Activated T-helper 17 cell treated with anti-CD3 and anti-CD28 coated beads, Interleukin-2, amount 50 U/mL, for 72 hours (primary cell): ENCODE results near the gene SPSB1. TPM values are rescaled to one million over a fixed set of nuclear protein-coding genes. Genes with fewer than 3 reads are reported as not detected.

ENCODE experiments used
- ATAC-seq: fragments of 150-1000 bp; cut with Tn5 transposase; replicated peaks from 2 replicates; pipeline ENCODE4 v1.10.0; 2021; ENCODE audit warnings: mild to moderate bottlenecking, moderate library complexity
- H3K27ac Mint-ChIP-seq: one replicate; pipeline ENCODE4 v1.8.0; 2022; ENCODE audit warnings: mixed read lengths
- H3K27me3 Mint-ChIP-seq: one replicate; pipeline ENCODE4 v1.8.0; 2022; ENCODE audit warnings: mixed read lengths
- H3K36me3 Mint-ChIP-seq: one replicate; pipeline ENCODE4 v1.8.0; 2022; ENCODE audit warnings: low read depth, mild to moderate bottlenecking, mixed read lengths
- H3K4me1 Mint-ChIP-seq: one replicate; pipeline ENCODE4 v1.8.0; 2022; ENCODE audit warnings: mixed read lengths
- H3K4me3 Mint-ChIP-seq: one replicate; pipeline ENCODE4 v1.8.0; 2022; ENCODE audit warnings: mild to moderate bottlenecking, mixed read lengths
- H3K9me3 Mint-ChIP-seq: one replicate; pipeline ENCODE4 v1.8.0; 2022; ENCODE audit warnings: mixed read lengths
- total RNA-seq, 2 donors: library from RNA; stranded (reverse); gene quantifications; one replicate each; pipeline ENCODE4 v1.2.3, GENCODE V29; 2022

The SPSB1 gene
- 10 to 100 TPM in 1 of 2 donors, 1 to 10 TPM in 1; 8.1 to 14.4 TPM for total RNA-seq

- no peaks in the 10 kb centered on the region for H3K27me3 Mint-ChIP-seq
- peak within 1 kb of the TSS; percentile 39 for H3K4me3 Mint-ChIP-seq
- no peak within 1 kb of the TSS for H3K27ac Mint-ChIP-seq
- H3K9me3 Mint-ChIP-seq, result peaks cover 5% of the 10 kb centered on the region
- peaks cover 4% of the 10 kb centered on the region for H3K4me1 Mint-ChIP-seq
- H3K36me3 Mint-ChIP-seq, result no peaks in the 10 kb centered on the region
- peak; percentile 45 for ATAC-seq
These were observed at the start of gene SPSB1 for GRCh38 chr1:9292361-9293240. TSS of gene SPSB1 (plus strand) at chr1:9292894. CDS start at chr1:9355892, 62,998 bp downstream.

GRCh38 chr1:9243066-9243739 lies 49.5 kb upstream of the SPSB1 start:
- H3K36me3 Mint-ChIP-seq, result no peaks in the 10 kb centered on the region
- no peaks in the 10 kb centered on the region for H3K9me3 Mint-ChIP-seq
- peaks cover 29% of the 10 kb centered on the region for H3K4me1 Mint-ChIP-seq
- H3K27me3 Mint-ChIP-seq, result no peaks in the 10 kb centered on the region
- no peak for ATAC-seq
- H3K4me3 Mint-ChIP-seq, result no peak overlapping the region
- no peak overlapping the region for H3K27ac Mint-ChIP-seq

- ATAC-seq, result no peak
- Mint-ChIP-seq H3K4me1 (peaks cover 25% of the 10 kb centered on the region), H3K27ac (peak overlapping the region; percentile 45), H3K4me3 (no peak overlapping the region), H3K9me3 (no peaks in the 10 kb centered on the region), H3K27me3 (no peaks in the 10 kb centered on the region), H3K36me3 (no peaks in the 10 kb centered on the region)
These were observed 48.0 kb upstream of the SPSB1 start for GRCh38 chr1:9244501-9245229.

- peak overlapping the region; percentile 45 for H3K27ac Mint-ChIP-seq
- no peak overlapping the region for H3K4me3 Mint-ChIP-seq
- H3K9me3 Mint-ChIP-seq, result no peaks in the 10 kb centered on the region
- ATAC-seq, result no peak
- H3K27me3 Mint-ChIP-seq, result no peaks in the 10 kb centered on the region
- peaks cover 20% of the 10 kb centered on the region for H3K4me1 Mint-ChIP-seq
- H3K36me3 Mint-ChIP-seq, result no peaks in the 10 kb centered on the region
These were observed 47.5 kb upstream of the SPSB1 start for GRCh38 chr1:9245230-9245619.

- no peak overlapping the region for H3K4me3 Mint-ChIP-seq
- no peaks in the 10 kb centered on the region for H3K36me3 Mint-ChIP-seq
- H3K27me3 Mint-ChIP-seq, result no peaks in the 10 kb centered on the region
- ATAC-seq, result no peak
- H3K9me3 Mint-ChIP-seq, result no peaks in the 10 kb centered on the region
- H3K4me1 Mint-ChIP-seq, result peaks cover 16% of the 10 kb centered on the region
- H3K27ac Mint-ChIP-seq, result no peak overlapping the region
These were observed 47.0 kb upstream of the SPSB1 start for GRCh38 chr1:9245661-9246060.

- no peak for ATAC-seq
- H3K27me3 Mint-ChIP-seq, result no peaks in the 10 kb centered on the region
- no peak overlapping the region for H3K27ac Mint-ChIP-seq
- no peaks in the 10 kb centered on the region for H3K36me3 Mint-ChIP-seq
- no peaks in the 10 kb centered on the region for H3K9me3 Mint-ChIP-seq
- no peak overlapping the region for H3K4me3 Mint-ChIP-seq
- H3K4me1 Mint-ChIP-seq, result peaks cover 14% of the 10 kb centered on the region
These were observed 46.5 kb upstream of the SPSB1 start for GRCh38 chr1:9246215-9246614.

GRCh38 chr1:9246841-9247785 lies 45.6 kb upstream of the SPSB1 start:
- Mint-ChIP-seq H3K4me1 (peaks cover 14% of the 10 kb centered on the region), H3K36me3 (no peaks in the 10 kb centered on the region), H3K27me3 (no peaks in the 10 kb centered on the region), H3K4me3 (no peak overlapping the region), H3K9me3 (no peaks in the 10 kb centered on the region), H3K27ac (no peak overlapping the region)
- ATAC-seq, result no peak

- H3K4me3 Mint-ChIP-seq, result no peak overlapping the region
- peaks cover 14% of the 10 kb centered on the region for H3K4me1 Mint-ChIP-seq
- no peaks in the 10 kb centered on the region for H3K27me3 Mint-ChIP-seq
- ATAC-seq, result no peak
- no peaks in the 10 kb centered on the region for H3K36me3 Mint-ChIP-seq
- H3K9me3 Mint-ChIP-seq, result no peaks in the 10 kb centered on the region
- no peak overlapping the region for H3K27ac Mint-ChIP-seq
These were observed 44.8 kb upstream of the SPSB1 start for GRCh38 chr1:9247894-9248293.

- peaks cover 14% of the 10 kb centered on the region for H3K4me1 Mint-ChIP-seq
- no peak overlapping the region for H3K4me3 Mint-ChIP-seq
- no peaks in the 10 kb centered on the region for H3K9me3 Mint-ChIP-seq
- no peaks in the 10 kb centered on the region for H3K36me3 Mint-ChIP-seq
- no peaks in the 10 kb centered on the region for H3K27me3 Mint-ChIP-seq
- ATAC-seq, result no peak
- H3K27ac Mint-ChIP-seq, result peak overlapping the region; percentile 17
These were observed 44.1 kb upstream of the SPSB1 start for GRCh38 chr1:9248341-9249262.

GRCh38 chr1:9249263-9249533 lies 43.5 kb upstream of the SPSB1 start:
- ATAC-seq, result no peak
- Mint-ChIP-seq H3K27ac (peak overlapping the region; percentile 17), H3K9me3 (no peaks in the 10 kb centered on the region), H3K4me1 (peaks cover 14% of the 10 kb centered on the region), H3K36me3 (no peaks in the 10 kb centered on the region), H3K27me3 (no peaks in the 10 kb centered on the region), H3K4me3 (no peak overlapping the region)

GRCh38 chr1:9249534-9250410 lies 42.9 kb upstream of the SPSB1 start:
- H3K36me3 Mint-ChIP-seq, result no peaks in the 10 kb centered on the region
- ATAC-seq, result peak; percentile 76
- peaks cover 11% of the 10 kb centered on the region for H3K4me1 Mint-ChIP-seq

More at GRCh38 chr1:9249534-9250410, 42.9 kb upstream of the SPSB1 start:
- Mint-ChIP-seq H3K4me3 (no peak overlapping the region), H3K27ac (no peak overlapping the region), H3K9me3 (no peaks in the 10 kb centered on the region), H3K27me3 (no peaks in the 10 kb centered on the region)
